Measurements from ENCODE around the gene PPP2R5A. TPM values are rescaled to one million over a fixed set of nuclear protein-coding genes. Genes with fewer than 3 reads are reported as not detected.
A peak's percentile ranks its signal among the peaks of the same experiment; 100 is the strongest.
"Not testable (repeated sequence)": the region's sequence is repeated elsewhere in the genome, so short reads cannot be mapped to it uniquely, and the experiment has no call there.

Gene PPP2R5A
- total RNA-seq, 2 experiments from 2014 or later, result 42.7 to 44.0 TPM

DNA sequence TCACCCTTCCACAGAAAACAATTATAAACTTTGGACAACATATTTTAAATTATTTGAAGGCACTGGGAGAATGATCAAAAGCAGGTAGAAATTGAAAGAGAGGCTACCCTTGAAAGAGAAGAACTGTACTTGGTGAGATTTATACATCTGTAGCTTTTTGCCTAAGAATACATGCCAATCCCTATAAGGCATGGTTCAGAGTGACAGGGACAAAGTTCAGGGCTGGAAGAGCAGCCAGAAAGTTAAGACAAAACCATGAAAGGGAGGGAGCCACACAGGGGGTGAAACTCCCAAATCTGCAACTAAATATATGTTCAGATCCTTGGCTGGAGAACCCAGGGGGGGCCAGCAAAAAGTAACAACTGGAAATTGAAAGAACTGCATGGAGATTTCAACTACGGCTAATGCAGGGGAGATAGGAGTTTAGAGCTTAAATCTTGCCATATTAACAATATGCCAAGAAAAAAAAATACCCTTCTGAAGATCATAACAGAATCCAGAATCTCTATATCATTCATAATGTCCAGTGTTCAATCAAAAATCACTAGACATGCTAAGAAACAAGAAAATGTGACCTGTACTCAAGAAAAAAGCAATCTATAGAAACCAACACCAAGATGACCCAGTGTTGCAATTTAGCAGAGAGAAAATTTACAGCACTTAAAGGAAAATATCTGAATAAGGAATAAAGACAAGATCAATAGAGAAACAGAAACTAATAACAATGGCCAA lies 103.9 kb downstream of the PPP2R5A start:
- peaks cover 9% of the 10 kb centered on the region for H3K4me1 Mint-ChIP-seq

GRCh38 chr1:212395678-212396437 lies 110.6 kb downstream of the PPP2R5A start:
- CTCF ChIA-PET, result not testable (repeated sequence)

More for the DNA sequence above, 103.9 kb downstream of the PPP2R5A start:
- no peak overlapping the region for H3K4me3 Mint-ChIP-seq
- no peak for ATAC-seq
- peaks cover 12% of the 10 kb centered on the region for H3K9me3 Mint-ChIP-seq (ENCODE audit: low read depth)
- peak overlapping the region; percentile 10 for H3K27ac Mint-ChIP-seq
- peaks cover 64% of the 10 kb centered on the region for H3K36me3 Mint-ChIP-seq
- H3K27me3 Mint-ChIP-seq, result no peaks in the 10 kb centered on the region
- CTCF ChIA-PET, result no interaction called here
- no peak for DNase-seq

GRCh38 chr1:212396638-212397037 lies 111.4 kb downstream of the PPP2R5A start:
- H3K27me3 Mint-ChIP-seq, result no peaks in the 10 kb centered on the region
- no peak overlapping the region for H3K4me3 Mint-ChIP-seq
- H3K36me3 Mint-ChIP-seq, result peaks cover 53% of the 10 kb centered on the region
- DNase-seq (no peak), ATAC-seq (no peak)
- peaks cover 2% of the 10 kb centered on the region for H3K4me1 Mint-ChIP-seq
- peaks cover 16% of the 10 kb centered on the region for H3K9me3 Mint-ChIP-seq (ENCODE audit: low read depth)
- H3K27ac Mint-ChIP-seq, result no peak overlapping the region
- CTCF ChIA-PET, result interaction anchor here (0.6 kb wide), 1 partner anchor 361 kb away, joined by 3 read pairs; the partner anchor contains the start of genes DTL and INTS7

More at GRCh38 chr1:212395678-212396437, 110.6 kb downstream of the PPP2R5A start:
- not testable (repeated sequence) for ATAC-seq, H3K27ac Mint-ChIP-seq, H3K4me3 Mint-ChIP-seq, DNase-seq, H3K4me1 Mint-ChIP-seq, H3K27me3 Mint-ChIP-seq
- Mint-ChIP-seq H3K36me3 (peaks cover 58% of the 10 kb centered on the region), H3K9me3 (ENCODE audit: low read depth) (peaks cover 16% of the 10 kb centered on the region)

- Mint-ChIP-seq H3K27me3 (no peaks in the 10 kb centered on the region), H3K27ac (no peak overlapping the region), H3K4me1 (peaks cover 2% of the 10 kb centered on the region), H3K4me3 (no peak overlapping the region), H3K36me3 (peaks cover 53% of the 10 kb centered on the region), H3K9me3 (ENCODE audit: low read depth) (peaks cover 16% of the 10 kb centered on the region)
- no peak for DNase-seq
- CTCF ChIA-PET, result interaction anchor here (0.6 kb wide), 1 partner anchor 362 kb away, joined by 3 read pairs; the partner anchor contains the start of genes DTL and INTS7
- ATAC-seq, result no peak
These were observed 112.0 kb downstream of the PPP2R5A start for GRCh38 chr1:212397171-212397570.

DNA sequence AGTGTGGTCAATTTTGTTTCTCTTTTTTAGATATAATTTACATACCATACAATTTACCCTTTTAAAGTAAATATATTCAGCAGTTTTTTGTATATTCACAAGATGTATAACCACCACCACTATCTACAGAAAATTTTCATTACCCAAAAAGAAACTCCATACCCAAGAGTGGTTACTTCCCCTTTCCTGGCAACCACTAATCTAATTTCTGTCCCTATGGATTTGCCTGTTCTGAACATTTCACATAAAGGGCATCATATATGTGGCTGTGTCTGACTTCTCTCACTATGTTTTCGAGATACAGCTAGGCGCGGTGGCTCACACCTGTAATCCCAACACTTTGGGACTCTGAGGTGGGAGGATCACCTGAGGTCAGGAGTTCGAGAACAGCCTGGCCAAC lies 115.8 kb downstream of the PPP2R5A start:
- H3K36me3 Mint-ChIP-seq, result peaks cover 54% of the 10 kb centered on the region

GRCh38 chr1:212401838-212402582 lies 116.8 kb downstream of the PPP2R5A start:
- peaks cover 4% of the 10 kb centered on the region for H3K9me3 Mint-ChIP-seq (ENCODE audit: low read depth)
- CTCF ChIA-PET, result no interaction called here
- no peak overlapping the region for H3K27ac Mint-ChIP-seq
- peaks cover 2% of the 10 kb centered on the region for H3K4me1 Mint-ChIP-seq
- DNase-seq, result no peak
- H3K4me3 Mint-ChIP-seq, result no peak overlapping the region
- ATAC-seq, result no peak
- peaks cover 52% of the 10 kb centered on the region for H3K36me3 Mint-ChIP-seq
- no peaks in the 10 kb centered on the region for H3K27me3 Mint-ChIP-seq

More for the DNA sequence above, 115.8 kb downstream of the PPP2R5A start:
- H3K27me3 Mint-ChIP-seq, result no peaks in the 10 kb centered on the region
- CTCF ChIA-PET, result no interaction called here
- H3K4me3 Mint-ChIP-seq, result no peak overlapping the region
- DNase-seq (no peak), ATAC-seq (no peak)
- H3K27ac Mint-ChIP-seq, result no peak overlapping the region
- peaks cover 2% of the 10 kb centered on the region for H3K4me1 Mint-ChIP-seq
- H3K9me3 Mint-ChIP-seq (ENCODE audit: low read depth), result peaks cover 13% of the 10 kb centered on the region

DNA sequence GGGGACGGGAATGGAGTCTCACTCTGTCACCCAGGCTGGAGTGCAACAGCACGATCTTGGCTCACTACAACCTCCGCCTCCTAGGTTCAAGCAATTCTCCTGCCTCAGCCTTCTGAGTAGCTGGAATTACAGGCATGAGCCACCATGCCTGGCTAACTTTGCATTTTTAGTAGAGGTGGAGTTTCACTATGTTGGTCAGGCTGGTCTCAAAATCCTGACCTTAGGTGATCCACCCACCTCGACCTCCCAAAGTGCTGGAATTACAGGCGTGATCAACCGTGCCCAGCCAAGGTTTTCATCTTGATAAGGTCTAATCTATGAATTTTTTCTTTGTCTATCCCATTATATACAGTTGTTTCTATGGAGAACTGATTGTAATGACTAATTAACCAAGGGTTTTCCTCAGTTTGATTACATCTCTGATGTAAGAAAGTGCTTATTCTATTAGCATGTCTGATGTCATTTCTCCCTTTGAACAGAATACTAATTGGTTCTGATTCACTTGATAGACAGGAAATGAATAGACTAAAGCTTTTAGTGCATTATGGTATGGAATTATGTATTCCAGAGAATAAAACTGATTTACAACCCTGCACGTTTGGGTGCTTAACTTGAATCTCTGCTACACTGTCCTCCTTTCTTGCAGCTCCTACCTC lies 117.6 kb downstream of the PPP2R5A start:
- H3K27ac Mint-ChIP-seq, result no peak overlapping the region
- no peak overlapping the region for H3K4me3 Mint-ChIP-seq
- no peaks in the 10 kb centered on the region for H3K9me3 Mint-ChIP-seq (ENCODE audit: low read depth)
- ATAC-seq, result no peak
- CTCF ChIA-PET, result no interaction called here
- peaks cover 2% of the 10 kb centered on the region for H3K4me1 Mint-ChIP-seq
- DNase-seq, result no peak
- H3K36me3 Mint-ChIP-seq, result peaks cover 51% of the 10 kb centered on the region
- no peaks in the 10 kb centered on the region for H3K27me3 Mint-ChIP-seq

DNA sequence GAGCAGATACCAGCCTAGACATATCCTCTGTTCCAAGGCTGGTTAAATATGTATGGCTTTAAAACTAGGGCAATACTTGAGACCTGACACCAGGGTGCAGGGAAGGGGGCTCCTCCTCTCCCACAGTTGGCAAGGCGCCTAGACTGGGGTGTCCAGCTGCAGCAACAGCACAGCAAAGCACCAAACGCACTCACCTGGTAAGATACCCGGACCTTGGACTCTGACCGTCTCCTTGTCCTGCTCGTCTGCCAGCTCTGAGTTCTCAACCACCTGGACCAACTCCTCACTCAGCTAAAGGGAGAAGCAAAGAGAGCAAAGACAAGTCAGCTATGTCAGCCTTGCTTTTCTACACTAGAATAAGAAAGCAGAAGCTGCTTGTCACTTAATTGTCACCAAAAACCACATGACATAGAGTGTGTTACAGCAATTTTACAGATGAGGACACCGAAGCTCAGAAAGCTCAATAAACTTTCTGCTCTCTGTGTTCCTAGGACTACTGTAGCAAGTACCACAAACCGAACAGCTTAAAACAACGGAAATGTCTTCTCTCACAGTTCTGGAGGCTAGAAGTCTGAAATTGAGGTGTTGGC lies 125.1 kb downstream of the PPP2R5A start:
- Mint-ChIP-seq H3K27me3 (no peaks in the 10 kb centered on the region), H3K4me1 (peaks cover 23% of the 10 kb centered on the region), H3K4me3 (no peak overlapping the region), H3K36me3 (peaks cover 45% of the 10 kb centered on the region), H3K27ac (no peak overlapping the region), H3K9me3 (ENCODE audit: low read depth) (no peaks in the 10 kb centered on the region)
- CTCF ChIA-PET, result interaction anchor here (0.9 kb wide), 1 partner anchor 46 kb away, joined by 3 read pairs; no protein-coding TSS in a partner anchor
- no peak for DNase-seq
- ATAC-seq, result no peak

Other genes with a start within 250 kb of the PPP2R5A start
- gene INTS7, start 249.9 kb upstream of the PPP2R5A start, total RNA-seq, result 10 to 100 TPM; 31.7 to 32.8 TPM
- 10 to 100 TPM; 86.2 to 97.2 TPM for gene DTL, start 249.7 kb upstream of the PPP2R5A start, total RNA-seq
- 10 to 100 TPM; 13.0 to 17.1 TPM for gene PACC1, start 129.5 kb downstream of the PPP2R5A start, total RNA-seq
- gene NENF, start 147.5 kb downstream of the PPP2R5A start, total RNA-seq, result 10 to 100 TPM; 33.9 to 37.6 TPM